ENCODE measurements around the gene PTPA. TPM values are rescaled to one million over a fixed set of nuclear protein-coding genes. Genes with fewer than 3 reads are reported as not detected.

PTPA gene
- total and polyA plus RNA-seq, 10 of the 15 experiments (the other 5 are each of a cell fraction or from before 2014, with no cell fraction given), result 1.6 to 111 (median 55.1) TPM

DNA sequence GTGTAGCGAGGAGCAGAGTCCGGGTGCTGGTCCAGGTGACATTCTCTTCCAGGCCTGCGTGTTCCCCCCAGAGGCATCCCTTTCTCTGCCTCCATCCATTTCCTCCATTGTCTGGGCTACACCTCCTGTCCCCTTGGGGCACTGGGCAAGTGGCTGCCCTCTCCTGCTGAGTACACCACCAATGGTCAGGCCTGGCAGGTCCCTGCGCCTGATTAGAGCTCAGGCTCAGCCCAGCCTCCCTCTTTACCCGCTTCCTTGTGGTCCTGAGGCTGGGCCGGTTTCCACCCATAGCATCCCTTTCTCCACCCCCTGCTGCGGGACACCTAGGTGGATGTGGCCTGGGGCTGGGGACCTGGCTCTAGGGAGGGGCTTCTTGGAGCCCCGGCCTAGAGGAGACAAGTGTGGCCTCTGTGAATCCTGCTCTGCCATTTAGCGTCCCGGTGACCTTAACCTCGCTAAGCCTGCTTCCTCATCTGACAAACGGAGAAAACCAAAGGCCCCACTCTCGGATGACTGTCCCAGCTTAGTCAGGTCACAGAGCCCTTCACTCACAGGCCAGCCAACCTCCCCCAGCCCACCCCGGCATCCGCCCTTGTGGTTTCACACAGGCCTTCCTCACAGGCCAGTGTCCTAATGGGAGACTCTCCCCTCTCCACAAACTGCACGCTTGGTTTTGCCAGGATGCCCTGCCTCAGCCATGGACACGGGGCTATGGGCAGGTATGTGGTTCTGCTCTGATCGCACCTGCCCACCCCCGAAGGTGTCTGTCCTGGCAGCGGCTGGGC lies 17.4 kb upstream of the PTPA start (continued):
- TF ChIP-seq NFIC (IDR thresholded peaks at IDR 0.05; ENCODE audit: low read depth, low read length) (no peak), NR2C2 (IDR thresholded peaks at IDR 0.05; ENCODE audit: borderline replicate concordance, control insufficient read depth, insufficient read length, low read depth) (no peak), RBBP5 (conservative IDR thresholded peaks at IDR 0.05) (no peak), ESRRA (IDR thresholded peaks at IDR 0.05; ENCODE audit: low read length) (no peak)

DNA sequence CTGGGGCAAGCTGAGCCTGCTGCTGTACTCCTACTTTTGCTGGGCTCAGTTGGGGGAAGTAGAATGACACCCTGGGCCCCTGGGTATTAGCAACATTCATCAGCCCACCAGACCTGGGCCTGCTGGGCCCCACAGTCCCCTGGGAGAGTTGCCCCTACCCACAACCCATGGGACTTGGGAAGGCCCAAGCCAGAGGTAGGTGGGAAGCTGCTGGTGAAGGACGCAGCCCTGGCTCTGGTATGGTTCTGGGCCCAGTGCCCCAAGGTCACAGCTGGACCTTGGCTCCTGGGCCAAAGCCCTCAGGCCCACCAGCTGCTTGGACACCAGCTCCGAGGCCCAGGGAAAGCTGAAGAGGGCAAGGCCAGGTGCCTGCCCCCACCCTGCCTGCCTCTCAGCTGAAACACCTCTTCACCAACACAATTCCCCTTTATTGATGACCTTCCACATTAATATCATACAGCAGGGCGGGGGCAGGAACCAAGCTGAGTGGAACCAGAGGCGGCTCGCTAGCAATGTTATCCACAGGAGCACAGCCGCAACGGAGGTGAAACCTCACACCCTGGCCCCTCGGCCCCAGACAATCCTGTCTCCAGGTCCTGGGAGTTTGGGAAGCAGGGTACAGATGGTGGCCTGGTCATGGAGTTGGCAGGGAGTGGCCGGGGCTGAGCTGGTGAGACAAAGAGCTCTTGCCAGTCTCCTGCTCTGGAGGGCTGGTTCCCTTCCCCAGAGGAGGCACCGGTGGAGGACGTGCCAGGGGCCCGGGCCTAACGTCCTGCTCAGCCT lies 16.6 kb upstream of the PTPA start:
- Histone ChIP-seq H3K27me3 (replicated peaks in 1 of 2; ENCODE audit: control insufficient read depth in 2 of 2, insufficient read depth in 2 of 2, low read length in 1 of 2) (no peaks in the 10 kb centered on the region), H2AFZ (ENCODE audit: control insufficient read depth, low read depth, low read length) (no peak overlapping the region), H3K4me3 (no peak overlapping the region), H3K4me1 (ENCODE audit: control insufficient read depth, insufficient read depth, low read length) (no peaks in the 10 kb centered on the region), H3K4me2 (ENCODE audit: control insufficient read depth, insufficient read depth) (no peak overlapping the region), H3K79me2 (ENCODE audit: control insufficient read depth, insufficient read depth, low read length) (no peaks in the 10 kb centered on the region), H3K9ac (ENCODE audit: control insufficient read depth, insufficient read depth, low read length) (no peak overlapping the region), H4K20me1 (ENCODE audit: control insufficient read depth, insufficient read depth) (no peaks in the 10 kb centered on the region), H3K36me3 (ENCODE audit: control insufficient read depth in 2 of 2, insufficient read depth in 2 of 2, low read length in 1 of 2) (peaks cover 3 to 5% of the 10 kb centered on the region in 2 experiments), H3K27ac (ENCODE audit: control insufficient read depth, insufficient read depth) (no peak overlapping the region), H3K9me3 (replicated peaks; ENCODE audit: control insufficient read depth, insufficient read depth, low read length) (no peaks in the 10 kb centered on the region)
- ChIA-PET RAD21 (ENCODE audit: unreplicated experiment) (no interaction called here), SMC1A (ENCODE audit: uncharacterized antibody, unreplicated experiment) (no interaction called here), POLR2A (no interaction called here), CTCF (interaction anchor here (2.1 kb wide), 1 partner anchor 9 kb away, joined by 6 read pairs; no protein-coding TSS in a partner anchor)
- in situ Hi-C loops (cut with MboI) (no loop called here), intact Hi-C loops (cut with micrococcal nuclease; ENCODE audit: unreplicated experiment) (no loop called here)
- ATAC-seq (no peak), DNase-seq (ENCODE audit: low read depth, low spot score) (no peak), FAIRE-seq (no peak)
- no TSS peak for BruUV-seq (replicated peaks)
- WGBS (ENCODE audit: insufficient coverage, insufficient replicate concordance, low lambda C conversion rate, missing lambda C conversion rate), result 61% methylated on average over 13 of the region's 13 CpGs
- TF ChIP-seq STAT3 (IDR thresholded peaks at IDR 0.05; ENCODE audit: low read depth, low read length), result no peak
- TF ChIP-seq, protein P1, sequence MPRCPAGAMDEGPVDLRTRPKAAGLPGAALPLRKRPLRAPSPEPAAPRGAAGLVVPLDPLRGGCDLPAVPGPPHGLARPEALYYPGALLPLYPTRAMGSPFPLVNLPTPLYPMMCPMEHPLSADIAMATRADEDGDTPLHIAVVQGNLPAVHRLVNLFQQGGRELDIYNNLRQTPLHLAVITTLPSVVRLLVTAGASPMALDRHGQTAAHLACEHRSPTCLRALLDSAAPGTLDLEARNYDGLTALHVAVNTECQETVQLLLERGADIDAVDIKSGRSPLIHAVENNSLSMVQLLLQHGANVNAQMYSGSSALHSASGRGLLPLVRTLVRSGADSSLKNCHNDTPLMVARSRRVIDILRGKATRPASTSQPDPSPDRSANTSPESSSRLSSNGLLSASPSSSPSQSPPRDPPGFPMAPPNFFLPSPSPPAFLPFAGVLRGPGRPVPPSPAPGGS (IDR thresholded peaks at IDR 0.05; ENCODE audit: borderline replicate concordance, insufficient read depth, low read depth, low read length, poor library complexity, severe bottlenecking), result no peak
- TF ChIP-seq GATAD2B (conservative IDR thresholded peaks at IDR 0.05; ENCODE audit: low read depth), result no peak
- TF ChIP-seq SPI1 (IDR thresholded peaks at IDR 0.05; ENCODE audit: borderline replicate concordance, insufficient read depth, low read depth, low read length), result no peak
- no peak for TF ChIP-seq ETV6 (conservative IDR thresholded peaks at IDR 0.05 in 1 of 2, IDR thresholded peaks at IDR 0.05 in 1 of 2; ENCODE audit: borderline replicate concordance in 1 of 2, low read depth in 1 of 2)
- TF ChIP-seq WRNIP1 (IDR thresholded peaks at IDR 0.05; ENCODE audit: borderline replicate concordance, low read depth, low read length), result no peak
- TF ChIP-seq, protein P2, sequence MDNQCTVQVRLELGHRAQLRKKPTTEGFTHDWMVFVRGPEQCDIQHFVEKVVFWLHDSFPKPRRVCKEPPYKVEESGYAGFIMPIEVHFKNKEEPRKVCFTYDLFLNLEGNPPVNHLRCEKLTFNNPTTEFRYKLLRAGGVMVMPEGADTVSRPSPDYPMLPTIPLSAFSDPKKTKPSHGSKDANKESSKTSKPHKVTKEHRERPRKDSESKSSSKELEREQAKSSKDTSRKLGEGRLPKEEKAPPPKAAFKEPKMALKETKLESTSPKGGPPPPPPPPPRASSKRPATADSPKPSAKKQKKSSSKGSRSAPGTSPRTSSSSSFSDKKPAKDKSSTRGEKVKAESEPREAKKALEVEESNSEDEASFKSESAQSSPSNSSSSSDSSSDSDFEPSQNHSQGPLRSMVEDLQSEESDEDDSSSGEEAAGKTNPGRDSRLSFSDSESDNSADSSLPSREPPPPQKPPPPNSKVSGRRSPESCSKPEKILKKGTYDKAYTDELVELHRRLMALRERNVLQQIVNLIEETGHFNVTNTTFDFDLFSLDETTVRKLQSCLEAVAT (IDR thresholded peaks at IDR 0.05), result no peak
- TF ChIP-seq, protein P3, sequence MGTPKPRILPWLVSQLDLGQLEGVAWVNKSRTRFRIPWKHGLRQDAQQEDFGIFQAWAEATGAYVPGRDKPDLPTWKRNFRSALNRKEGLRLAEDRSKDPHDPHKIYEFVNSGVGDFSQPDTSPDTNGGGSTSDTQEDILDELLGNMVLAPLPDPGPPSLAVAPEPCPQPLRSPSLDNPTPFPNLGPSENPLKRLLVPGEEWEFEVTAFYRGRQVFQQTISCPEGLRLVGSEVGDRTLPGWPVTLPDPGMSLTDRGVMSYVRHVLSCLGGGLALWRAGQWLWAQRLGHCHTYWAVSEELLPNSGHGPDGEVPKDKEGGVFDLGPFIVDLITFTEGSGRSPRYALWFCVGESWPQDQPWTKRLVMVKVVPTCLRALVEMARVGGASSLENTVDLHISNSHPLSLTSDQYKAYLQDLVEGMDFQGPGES (IDR thresholded peaks at IDR 0.05), result no peak
- TF ChIP-seq, protein P4, sequence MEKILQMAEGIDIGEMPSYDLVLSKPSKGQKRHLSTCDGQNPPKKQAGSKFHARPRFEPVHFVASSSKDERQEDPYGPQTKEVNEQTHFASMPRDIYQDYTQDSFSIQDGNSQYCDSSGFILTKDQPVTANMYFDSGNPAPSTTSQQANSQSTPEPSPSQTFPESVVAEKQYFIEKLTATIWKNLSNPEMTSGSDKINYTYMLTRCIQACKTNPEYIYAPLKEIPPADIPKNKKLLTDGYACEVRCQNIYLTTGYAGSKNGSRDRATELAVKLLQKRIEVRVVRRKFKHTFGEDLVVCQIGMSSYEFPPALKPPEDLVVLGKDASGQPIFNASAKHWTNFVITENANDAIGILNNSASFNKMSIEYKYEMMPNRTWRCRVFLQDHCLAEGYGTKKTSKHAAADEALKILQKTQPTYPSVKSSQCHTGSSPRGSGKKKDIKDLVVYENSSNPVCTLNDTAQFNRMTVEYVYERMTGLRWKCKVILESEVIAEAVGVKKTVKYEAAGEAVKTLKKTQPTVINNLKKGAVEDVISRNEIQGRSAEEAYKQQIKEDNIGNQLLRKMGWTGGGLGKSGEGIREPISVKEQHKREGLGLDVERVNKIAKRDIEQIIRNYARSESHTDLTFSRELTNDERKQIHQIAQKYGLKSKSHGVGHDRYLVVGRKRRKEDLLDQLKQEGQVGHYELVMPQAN (conservative IDR thresholded peaks at IDR 0.05), result no peak
- TF ChIP-seq PAX8 (IDR thresholded peaks at IDR 0.05), result no peak
